Stimulated activated CD4-positive, alpha-beta T cell treated with anti-CD3 and anti-CD28 coated beads, Interleukin-4, amount 100 ng/mL, for 1 hour (primary cell): ENCODE results near the gene PDZD2.

ENCODE experiments used
- DNase-seq: peaks from one replicate; pipeline ENCODE4 v3.0.0-alpha.2; 2020

Gene PDZD2

GRCh38 chr5:31844622-31845345 lies 205.9 kb downstream of the PDZD2 start:
- DNase-seq, result no peak

DNA sequence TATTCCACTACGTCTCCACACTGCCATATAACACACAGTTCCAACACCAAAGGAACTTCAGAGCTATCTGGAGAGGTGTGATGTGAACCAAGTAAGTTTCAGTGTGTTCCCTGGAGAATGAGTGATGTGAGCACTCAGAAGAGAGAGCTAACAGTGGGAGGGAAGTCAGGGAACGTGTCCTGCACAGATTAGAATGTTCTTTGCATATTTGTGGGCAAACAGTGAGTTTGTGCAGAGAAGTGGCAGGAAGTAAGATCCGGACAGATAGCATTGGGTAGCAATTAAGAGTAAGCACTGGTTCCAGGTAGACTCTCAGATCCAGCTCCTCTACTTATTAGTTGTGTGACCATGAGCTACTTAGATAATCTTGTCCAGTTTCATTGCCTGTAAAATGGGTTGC lies 206.4 kb downstream of the PDZD2 start:
- no peak for DNase-seq

- no peak for DNase-seq
Observed at GRCh38 chr5:31846934-31847333, 208.0 kb downstream of the PDZD2 start.

GRCh38 chr5:31847354-31847753 lies 208.4 kb downstream of the PDZD2 start:
- no peak for DNase-seq

DNA sequence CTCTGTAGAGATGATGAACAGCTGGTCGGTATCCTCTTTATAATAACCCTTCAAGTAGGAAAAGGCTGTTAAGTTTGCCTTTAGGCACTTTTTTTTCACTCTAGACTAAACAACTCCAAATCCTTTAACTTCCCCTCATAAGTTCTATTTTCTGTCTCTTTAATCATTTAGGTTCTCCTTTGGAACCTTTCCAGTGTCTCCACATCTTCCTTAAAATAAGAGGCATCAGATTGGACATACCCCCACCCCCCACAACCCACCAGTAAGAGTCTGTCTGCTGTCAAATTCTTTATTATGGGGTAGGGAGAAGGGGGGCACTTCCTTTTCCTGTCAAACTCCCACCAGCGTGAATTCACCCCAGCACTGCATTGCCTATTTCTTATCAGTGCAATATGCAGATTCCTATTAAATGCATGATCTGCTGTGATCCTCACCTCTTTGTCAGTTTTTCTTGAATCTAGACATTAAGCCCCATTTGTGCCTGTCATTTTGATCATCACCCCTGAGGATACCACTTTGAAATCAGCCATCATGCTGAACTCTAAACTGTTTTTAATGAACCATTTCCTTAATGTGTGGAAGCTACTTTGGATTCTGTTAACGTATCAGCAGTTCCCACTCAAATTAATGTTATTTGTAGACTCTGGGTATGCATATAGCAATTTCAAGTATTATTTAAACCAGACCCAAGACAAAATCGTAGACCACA lies 212.2 kb downstream of the PDZD2 start:
- no peak for DNase-seq

DNA sequence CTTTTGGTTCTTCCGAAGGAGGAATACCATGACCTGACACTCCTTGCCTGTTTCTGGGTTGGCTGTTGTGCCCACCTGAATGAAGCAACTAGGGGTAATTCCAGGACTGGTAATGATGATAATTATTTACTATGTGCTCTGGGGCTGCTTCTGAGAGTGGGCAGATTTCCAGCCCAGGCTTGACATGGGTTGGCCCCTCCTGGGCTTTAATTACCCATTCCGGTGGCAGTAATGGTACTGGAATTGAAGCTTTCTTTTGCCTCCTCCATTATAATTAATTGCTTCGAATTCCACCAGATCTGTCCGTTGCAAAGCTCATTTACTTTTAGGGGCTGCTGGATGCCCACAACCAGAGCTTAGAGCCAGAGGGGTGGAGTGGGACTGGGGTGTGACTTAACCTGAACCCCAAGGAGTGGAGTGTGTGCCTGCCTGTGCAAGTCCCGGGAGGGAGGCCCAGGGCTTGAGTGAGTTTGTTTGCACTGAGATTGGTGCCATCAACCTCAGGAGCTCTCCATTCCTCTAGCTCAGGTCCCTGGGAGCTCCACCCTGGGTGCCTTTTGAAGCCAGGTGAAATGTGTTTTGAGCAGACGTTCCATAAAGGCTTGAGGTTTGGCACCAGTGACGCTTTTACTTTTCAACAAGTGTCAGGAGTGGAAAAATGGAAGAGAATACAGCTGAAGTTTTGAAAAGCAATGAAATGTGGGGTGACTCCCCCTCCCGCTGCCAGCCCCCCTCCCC lies 214.6 kb downstream of the PDZD2 start:
- no peak for DNase-seq

GRCh38 chr5:31854181-31855133 lies 215.5 kb downstream of the PDZD2 start:
- DNase-seq, result no peak

DNA sequence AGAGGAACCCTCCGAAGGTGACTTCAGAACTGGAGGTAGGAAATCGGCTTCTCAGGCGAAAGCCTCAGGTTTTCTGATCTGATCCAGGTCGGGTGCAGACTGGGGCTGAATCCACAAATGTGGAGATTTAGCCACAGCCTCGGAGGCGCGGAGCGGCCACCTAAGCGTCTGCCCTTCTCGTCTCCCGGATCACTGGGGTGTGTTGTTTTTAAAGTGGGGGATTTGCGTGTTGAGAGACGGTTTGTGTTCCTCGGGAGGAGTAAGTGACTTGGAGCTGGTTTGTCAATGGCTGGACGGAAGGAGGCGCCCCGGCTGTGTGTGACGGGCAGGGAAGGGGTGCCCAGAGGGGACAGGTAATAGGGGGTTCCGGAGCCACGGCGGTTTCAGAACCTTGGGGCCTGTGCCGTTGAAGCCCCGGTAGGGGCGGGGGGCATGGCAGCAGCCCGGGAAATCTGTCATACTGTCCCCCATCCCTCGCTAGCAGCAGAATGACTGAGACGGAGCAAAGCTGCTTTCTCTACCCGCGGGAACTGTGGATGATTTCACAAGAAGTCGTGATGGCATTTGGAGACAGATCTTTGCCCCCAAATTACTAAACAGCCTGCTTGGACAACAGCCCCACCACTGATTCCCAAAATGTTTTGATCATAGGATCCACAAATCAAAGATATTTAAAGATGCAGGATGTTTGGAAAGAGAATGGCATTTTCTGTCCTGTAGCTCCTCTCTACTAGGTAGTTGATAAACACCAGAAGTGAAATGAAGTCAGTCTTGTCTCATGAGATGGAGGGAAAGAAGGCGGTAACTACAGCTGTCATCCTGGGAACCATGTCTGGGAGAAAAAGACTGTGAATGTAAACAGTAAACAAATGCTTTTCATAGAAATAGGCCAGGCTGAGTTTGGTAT lies 216.5 kb downstream of the PDZD2 start:
- peak; percentile 14 for DNase-seq

GRCh38 chr5:31859096-31859495 lies 220.2 kb downstream of the PDZD2 start:
- DNase-seq, result no peak

- no peak for DNase-seq
Observed at GRCh38 chr5:31860278-31860677, 221.3 kb downstream of the PDZD2 start.

- no peak for DNase-seq
Observed at GRCh38 chr5:31860726-31861433, 221.9 kb downstream of the PDZD2 start.

DNA sequence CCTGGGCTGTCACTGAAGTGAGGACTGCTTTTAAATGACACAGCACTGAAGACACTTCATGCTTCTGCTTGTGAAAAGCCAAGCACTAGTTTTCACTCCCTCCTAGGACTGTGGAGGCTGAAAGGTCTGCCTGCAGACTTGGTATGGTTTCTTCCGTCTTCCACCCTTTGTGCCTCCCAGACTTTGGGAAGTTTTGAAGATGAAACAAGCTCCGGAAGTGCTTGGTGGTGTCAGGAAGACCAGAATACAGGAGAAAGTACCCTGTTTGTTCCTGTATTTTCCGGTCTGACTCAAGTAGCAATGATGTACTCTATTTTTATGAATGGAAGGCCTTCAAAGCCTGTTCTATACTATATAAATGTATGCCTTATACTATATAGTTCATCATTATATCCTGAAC lies 222.7 kb downstream of the PDZD2 start:
- no peak for DNase-seq

GRCh38 chr5:31863991-31864411 lies 225.1 kb downstream of the PDZD2 start:
- DNase-seq, result no peak

DNA sequence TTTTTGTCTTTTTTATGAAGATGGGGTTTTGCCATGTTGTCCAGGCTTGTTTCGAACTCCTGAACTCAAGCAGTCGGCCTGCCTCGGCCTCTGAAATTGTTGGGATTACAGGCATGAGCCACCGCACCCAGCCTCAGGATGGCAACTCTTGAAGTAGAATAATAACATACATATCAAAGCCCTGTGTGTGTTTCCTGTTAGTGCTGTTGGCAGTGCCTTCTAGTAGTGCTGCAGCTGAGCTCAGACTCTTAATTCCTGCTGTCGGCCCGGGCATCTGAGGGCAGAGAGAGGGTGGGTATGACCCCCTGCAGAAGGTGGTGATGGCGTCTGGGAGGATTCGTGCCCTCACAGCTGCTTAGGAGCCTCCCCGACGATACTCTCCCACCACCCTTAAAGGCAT lies 227.2 kb downstream of the PDZD2 start:
- DNase-seq, result no peak

DNA sequence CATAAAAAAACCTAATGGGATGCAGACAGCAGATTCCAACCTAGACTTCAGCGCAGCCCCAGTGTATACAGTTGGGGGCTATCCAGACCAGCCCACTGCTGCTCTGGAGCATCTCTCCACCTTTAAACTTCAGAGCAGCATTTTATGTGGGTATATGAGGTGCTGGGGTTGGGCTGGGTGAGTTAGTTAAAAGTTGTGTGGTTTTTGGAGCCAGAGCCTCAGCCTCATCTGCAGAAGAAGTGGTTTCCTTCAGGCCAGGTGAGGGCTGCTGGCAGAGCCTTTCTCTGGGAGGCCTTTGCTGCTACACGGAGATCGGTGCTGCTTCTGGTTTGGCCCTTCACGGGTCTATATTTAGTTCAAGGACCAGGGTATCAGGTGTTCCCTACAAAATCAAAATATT lies 228.3 kb downstream of the PDZD2 start:
- DNase-seq, result no peak

DNA sequence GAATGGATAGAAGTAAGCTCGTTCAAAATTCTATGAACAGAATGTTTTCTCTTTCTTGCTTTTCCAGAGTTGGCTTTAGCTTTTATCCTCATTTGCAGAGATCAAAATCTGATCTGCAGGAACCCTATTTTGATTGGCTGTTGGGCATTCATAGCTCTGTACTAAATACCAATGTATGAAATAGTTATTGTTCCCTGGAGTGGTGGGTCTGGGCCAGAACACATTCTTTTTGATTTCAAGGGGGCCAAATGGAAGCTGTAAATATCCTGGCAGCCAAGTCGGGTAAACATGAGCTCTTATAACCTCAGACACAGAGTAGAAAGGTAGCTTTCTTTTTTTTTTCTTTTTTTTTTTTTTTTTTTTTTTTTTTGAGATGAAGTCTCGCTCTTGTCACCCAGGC lies 241.5 kb downstream of the PDZD2 start:
- no peak for DNase-seq

- no peak for DNase-seq
Observed at GRCh38 chr5:31884896-31885295, 246.0 kb downstream of the PDZD2 start.

- DNase-seq, result no peak
Observed at GRCh38 chr5:31886206-31886605, 247.3 kb downstream of the PDZD2 start.

- no peak for DNase-seq
Observed at GRCh38 chr5:31887556-31887955, 248.6 kb downstream of the PDZD2 start.

GRCh38 chr5:31888564-31888963 lies 249.6 kb downstream of the PDZD2 start:
- no peak for DNase-seq

- DNase-seq, result no peak
Observed at GRCh38 chr5:31889001-31889561, 250.2 kb downstream of the PDZD2 start.
